Ovary (tissue), 3 donors: ENCODE results near the gene PLCB4.

Source experiments
- CTCF ChIP-seq, 3 donors: fragments of 450-650 bp in 2 of 3; fragments of 200-600 bp in 1 of 3; IDR thresholded peaks; one replicate each; pipeline versions ENCODE4 v1.5.1 to v1.8.0; 2016 to 2022; ENCODE audit warnings: antibody characterized with exemption in 3 of 3, mild to moderate bottlenecking in 1 of 3
- EP300 ChIP-seq: sonication (generic); formaldehyde crosslinking; IDR thresholded peaks from one replicate; pipeline ENCODE4 v1.6.1; 2017; ENCODE audit warnings: antibody characterized with exemption
- POLR2A ChIP-seq: fragments of 450-650 bp; IDR thresholded peaks from one replicate; pipeline ENCODE4 v1.6.1; 2017; ENCODE audit warnings: antibody characterized with exemption, mild to moderate bottlenecking, moderate library complexity
- donor health status: DM: no; HTN: no; CAD: no.

GRCh38 chr20:9082741-9083140, 13.9 kb downstream of the PLCB4 start:
- TF ChIP-seq CTCF (IDR thresholded peaks at IDR 0.05) (no peak), POLR2A (no peak), EP300 (no peak)
